Breast epithelium (tissue), 4 donors: Measurements from ENCODE around the gene ATPAF2. TPM values are rescaled to one million over a fixed set of nuclear protein-coding genes. Genes with fewer than 3 reads are reported as not detected.
"Not testable (repeated sequence)": the region's sequence is repeated elsewhere in the genome, so short reads cannot be mapped to it uniquely, and the experiment has no call there.

ENCODE experiments used
- DNase-seq, 2 donors: peaks; one replicate each; pipeline ENCODE4 v3.0.0-alpha.2; 2019; ENCODE audit warnings: low spot score in 2 of 2
- H3K27ac ChIP-seq, 2 donors: fragments of 200-600 bp; sonication (generic) in 1 of 2; one replicate each; pipeline ENCODE4 v1.5.1; 2016 to 2019; ENCODE audit warnings: mild to moderate bottlenecking in 1 of 2
- H3K27me3 ChIP-seq, 2 donors: fragments of 200-600 bp; sonication (generic) in 1 of 2; one replicate each; pipeline versions ENCODE4 v1.5.1 to v1.6.0; 2017 to 2019; ENCODE audit warnings: control low read depth in 1 of 2, mild to moderate bottlenecking in 1 of 2
- H3K36me3 ChIP-seq: fragments of 200-600 bp; one replicate; pipeline ENCODE4 v1.5.1; 2019
- H3K4me1 ChIP-seq, 2 donors: fragments of 200-600 bp; sonication (generic); one replicate each; pipeline ENCODE4 v1.5.1; 2016 to 2019; ENCODE audit warnings: control low read depth in 1 of 2
- H3K4me3 ChIP-seq, 3 donors: fragments of 200-600 bp; sonication (generic); 1 replicate in 2 of 3; 2 replicates in 1 of 3; pipeline ENCODE4 v1.5.1; 2016 to 2019; ENCODE audit warnings: mild to moderate bottlenecking in 3 of 3, moderate library complexity in 2 of 3
- H3K9me3 ChIP-seq, 2 donors: fragments of 200-600 bp; sonication (generic) in 1 of 2; one replicate each; pipeline ENCODE4 v1.5.1; 2016 to 2019; ENCODE audit warnings: control low read depth in 1 of 2
- CTCF ChIP-seq, 3 donors: fragments of 450-650 bp; IDR thresholded peaks; one replicate each; pipeline ENCODE4 v1.5.1; 2016 to 2017; ENCODE audit warnings: antibody characterized with exemption in 3 of 3, mild to moderate bottlenecking in 3 of 3, moderate library complexity in 3 of 3
- POLR2A ChIP-seq: fragments of 450-650 bp; IDR thresholded peaks from one replicate; pipeline ENCODE4 v1.6.1; 2016; ENCODE audit warnings: antibody characterized with exemption, mild to moderate bottlenecking, moderate library complexity
- POLR2AphosphoS5 ChIP-seq, 3 donors: sonication (generic); formaldehyde crosslinking; IDR thresholded peaks; one replicate each; pipeline ENCODE4 v1.6.1; 2017; ENCODE audit warnings: antibody characterized with exemption in 3 of 3
- intact Hi-C: fragments of 100-400 bp; cut with DNase I; formaldehyde crosslinking; loops from one replicate; pipeline ENCODE4 v1.15.1; 2023; ENCODE audit warnings: low total_unique reads
- total RNA-seq, 3 donors: library from RNA; depleted of rRNA; stranded (reverse); fragments of >200 nt; gene quantifications; one replicate each; pipeline ENCODE4 v1.1.0, GENCODE V29; 2016

Gene ATPAF2
- total RNA-seq, 3 donors from 2014 or later, result 12.9 to 15.7 (median 13.0) TPM

GRCh38 chr17:17999364-18000029, 39.5 kb downstream of the ATPAF2 start:
- TF ChIP-seq CTCF (IDR thresholded peaks at IDR 0.05), result no peak
- TF ChIP-seq POLR2A, result no peak
- TF ChIP-seq POLR2AphosphoS5 (IDR thresholded peaks at IDR 0.05), result no peak
- Histone ChIP-seq H3K4me1 (no peaks in the 10 kb centered on the region), H3K27ac (no peak overlapping the region), H3K9me3 (no peaks in the 10 kb centered on the region), H3K4me3 (no peak overlapping the region), H3K27me3 (no peaks in the 10 kb centered on the region), H3K36me3 (no peaks in the 10 kb centered on the region)
- intact Hi-C loops, result no loop called here
- no peak for DNase-seq

DNA sequence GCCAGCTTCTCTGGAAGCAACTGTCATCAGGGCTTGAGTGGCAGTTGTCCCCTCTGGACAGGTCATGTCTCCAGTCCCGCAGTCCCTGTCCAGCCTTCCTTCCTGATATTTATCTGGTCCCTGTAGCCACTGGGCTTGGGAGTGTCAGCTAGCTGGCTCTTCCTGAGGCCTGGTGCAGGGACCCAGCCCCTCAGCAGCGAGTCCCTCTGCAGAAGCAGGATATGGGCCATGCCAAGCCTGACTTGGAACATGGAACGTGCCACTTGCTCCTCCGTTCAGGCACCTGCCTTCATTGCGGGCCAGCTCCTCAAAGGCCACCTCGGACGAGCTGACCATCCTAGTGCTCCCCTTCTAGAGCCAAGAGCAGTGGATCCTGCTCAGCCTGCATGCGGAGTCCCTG, 40.0 kb downstream of the ATPAF2 start:
- H3K4me1 ChIP-seq, result no peaks in the 10 kb centered on the region
- no peak for TF ChIP-seq POLR2A
- no peak overlapping the region for H3K4me3 ChIP-seq
- H3K27ac ChIP-seq, result no peak overlapping the region
- no peaks in the 10 kb centered on the region for H3K9me3 ChIP-seq
- intact Hi-C loops, result no loop called here
- no peaks in the 10 kb centered on the region for H3K27me3 ChIP-seq
- no peak for DNase-seq
- H3K36me3 ChIP-seq, result no peaks in the 10 kb centered on the region

DNA sequence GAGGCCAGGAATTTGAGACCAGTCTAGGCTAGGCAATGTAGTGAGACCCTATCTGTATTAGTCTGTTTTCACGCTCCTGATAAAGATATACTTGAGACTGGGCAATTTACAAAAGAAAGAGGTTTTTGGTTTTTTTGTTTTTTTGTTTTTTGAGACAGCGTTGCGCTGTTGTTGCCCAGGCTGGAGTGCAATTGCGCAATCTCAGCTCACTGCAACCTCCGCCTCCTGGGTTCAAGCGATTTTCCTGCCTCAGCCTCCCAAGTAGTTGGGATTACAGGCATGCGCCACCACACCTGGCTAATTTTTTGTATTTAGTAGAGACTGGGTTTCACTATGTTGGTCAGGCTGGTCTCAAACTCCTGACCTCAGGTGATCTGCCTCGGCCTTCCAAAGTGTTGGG, 43.1 kb downstream of the ATPAF2 start:
- DNase-seq, H3K36me3 ChIP-seq, intact Hi-C loops, H3K27me3 ChIP-seq, H3K27ac ChIP-seq, H3K4me3 ChIP-seq, H3K4me1 ChIP-seq, H3K9me3 ChIP-seq: not testable (repeated sequence)

- no peak for DNase-seq
- no peak for TF ChIP-seq POLR2AphosphoS5 (IDR thresholded peaks at IDR 0.05)
- no peak for TF ChIP-seq POLR2A
- no peak for TF ChIP-seq CTCF (IDR thresholded peaks at IDR 0.05)
- no peak overlapping the region for H3K27ac ChIP-seq
- H3K4me1 ChIP-seq, result no peaks in the 10 kb centered on the region
- intact Hi-C loops, result no loop called here
- no peaks in the 10 kb centered on the region for H3K27me3 ChIP-seq
- H3K9me3 ChIP-seq, result no peaks in the 10 kb centered on the region
- H3K4me3 ChIP-seq, result no peak overlapping the region
- no peaks in the 10 kb centered on the region for H3K36me3 ChIP-seq
Observed at GRCh38 chr17:17994271-17995069, 44.5 kb downstream of the ATPAF2 start.

- no peaks in the 10 kb centered on the region for H3K27me3 ChIP-seq
- no peaks in the 10 kb centered on the region for H3K9me3 ChIP-seq
- H3K4me3 ChIP-seq, result no peak overlapping the region
- intact Hi-C loops, result no loop called here
- no peak for DNase-seq
- no peaks in the 10 kb centered on the region for H3K4me1 ChIP-seq
- no peaks in the 10 kb centered on the region for H3K36me3 ChIP-seq
- no peak overlapping the region for H3K27ac ChIP-seq
- TF ChIP-seq CTCF (IDR thresholded peaks at IDR 0.05) (no peak), POLR2A (no peak), POLR2AphosphoS5 (IDR thresholded peaks at IDR 0.05) (no peak)
Observed at GRCh38 chr17:17993852-17994251, 45.1 kb downstream of the ATPAF2 start.

DNA sequence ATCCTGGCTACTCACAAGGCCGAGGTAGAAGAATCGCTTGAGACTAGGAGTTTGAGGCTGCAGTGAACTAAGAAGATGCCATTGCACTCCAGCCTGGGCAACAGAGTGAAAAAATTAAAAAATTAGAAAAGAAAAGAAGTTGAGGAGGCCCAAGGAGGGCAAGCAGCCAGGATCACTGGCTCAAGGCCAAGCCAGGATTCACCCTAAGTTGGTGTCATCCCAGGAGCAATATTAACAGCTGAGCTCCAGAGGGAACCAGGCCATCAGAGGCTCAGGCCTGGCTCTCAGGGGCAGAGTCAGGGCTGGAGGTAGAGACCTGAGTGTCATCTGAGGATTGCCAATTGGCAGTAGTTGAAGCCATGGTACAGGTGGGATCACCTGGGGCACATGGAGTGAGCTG, 45.6 kb downstream of the ATPAF2 start:
- Histone ChIP-seq H3K4me1 (no peaks in the 10 kb centered on the region), H3K36me3 (no peaks in the 10 kb centered on the region), H3K27ac (no peak overlapping the region), H3K4me3 (no peak overlapping the region), H3K27me3 (no peaks in the 10 kb centered on the region), H3K9me3 (no peaks in the 10 kb centered on the region)
- TF ChIP-seq POLR2A (no peak), POLR2AphosphoS5 (IDR thresholded peaks at IDR 0.05) (no peak), CTCF (IDR thresholded peaks at IDR 0.05) (no peak)
- intact Hi-C loops, result no loop called here
- DNase-seq, result no peak
